ENCODE data around the gene ORAI1.

The ORAI1 gene

GRCh38 chr12:121592320-121592719 lies 34.0 kb upstream of the ORAI1 start:
- TF ChIP-seq CTCF (IDR thresholded peaks at IDR 0.05; ENCODE audit: insufficient read depth, low read depth, low read length, missing control alignments): no peak
- H3K4me3 ChIP-seq (ENCODE audit: low read depth, low read length): no peak overlapping the region
- no peak for DNase-seq (ENCODE audit: low read depth)

- H3K4me3 ChIP-seq (ENCODE audit: low read depth, low read length): no peak overlapping the region
- TF ChIP-seq CTCF (IDR thresholded peaks at IDR 0.05; ENCODE audit: insufficient read depth, low read depth, low read length, missing control alignments): no peak
- no peak for DNase-seq (ENCODE audit: low read depth)
These were observed 30.8 kb upstream of the ORAI1 start for GRCh38 chr12:121595520-121595919.

DNA sequence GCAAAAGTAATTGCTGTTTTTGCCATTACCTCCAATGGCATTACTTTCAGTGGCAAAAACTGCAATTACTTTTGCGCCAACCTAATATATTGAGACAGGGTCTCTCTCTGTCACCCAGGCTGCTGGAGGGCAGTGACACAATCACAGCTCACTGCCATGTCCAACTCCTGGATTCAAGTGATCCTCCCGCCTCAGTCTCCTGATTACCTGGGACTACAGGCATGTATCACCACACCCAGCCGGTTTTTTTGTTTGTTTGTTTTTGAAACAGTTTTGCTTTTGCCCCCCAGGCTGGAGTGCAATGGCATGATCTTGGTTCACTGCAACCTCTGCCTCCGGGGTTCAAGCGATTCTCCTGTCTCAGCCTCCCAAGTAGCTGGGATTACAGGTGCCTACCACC lies 29.8 kb upstream of the ORAI1 start:
- no peak for DNase-seq (ENCODE audit: low read depth)
- no peak overlapping the region for H3K4me3 ChIP-seq (ENCODE audit: low read depth, low read length)
- TF ChIP-seq CTCF (IDR thresholded peaks at IDR 0.05; ENCODE audit: insufficient read depth, low read depth, low read length, missing control alignments): no peak

GRCh38 chr12:121600702-121601336 lies 25.5 kb upstream of the ORAI1 start:
- TF ChIP-seq CTCF (IDR thresholded peaks at IDR 0.05; ENCODE audit: insufficient read depth, low read depth, low read length, missing control alignments): no peak
- no peak overlapping the region for H3K4me3 ChIP-seq (ENCODE audit: low read depth, low read length)
- DNase-seq (ENCODE audit: low read depth): no peak

DNA sequence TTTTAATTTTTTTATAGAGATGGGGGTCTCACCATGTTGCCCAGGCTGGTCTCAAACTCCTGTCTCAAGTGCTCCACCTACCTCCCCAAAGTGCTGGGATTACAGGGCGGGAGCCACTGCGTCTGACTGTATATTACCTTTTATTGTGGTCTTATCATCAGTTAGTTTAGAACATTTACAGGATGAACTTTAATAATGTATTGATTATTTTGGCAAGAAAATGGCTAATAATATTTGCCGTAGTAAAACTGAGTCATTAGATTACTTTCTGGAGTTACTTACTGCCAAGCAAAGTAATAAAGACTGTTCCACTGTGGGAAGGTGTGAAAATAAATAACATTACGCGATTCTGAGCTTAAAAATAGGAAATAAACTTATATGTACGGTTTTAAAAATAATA lies 23.6 kb upstream of the ORAI1 start:
- TF ChIP-seq CTCF (IDR thresholded peaks at IDR 0.05; ENCODE audit: insufficient read depth, low read depth, low read length, missing control alignments): no peak
- no peak overlapping the region for H3K4me3 ChIP-seq (ENCODE audit: low read depth, low read length)
- no peak for DNase-seq (ENCODE audit: low read depth)

- DNase-seq (ENCODE audit: low read depth): no peak
- H3K4me3 ChIP-seq (ENCODE audit: low read depth, low read length): no peak overlapping the region
- no peak for TF ChIP-seq CTCF (IDR thresholded peaks at IDR 0.05; ENCODE audit: insufficient read depth, low read depth, low read length, missing control alignments)
These were observed 22.7 kb upstream of the ORAI1 start for GRCh38 chr12:121603581-121603980.

- TF ChIP-seq CTCF (IDR thresholded peaks at IDR 0.05; ENCODE audit: insufficient read depth, low read depth, low read length, missing control alignments): no peak
- H3K4me3 ChIP-seq (ENCODE audit: low read depth, low read length): no peak overlapping the region
- no peak for DNase-seq (ENCODE audit: low read depth)
These were observed 18.0 kb upstream of the ORAI1 start for GRCh38 chr12:121608301-121608700.
